Cardiac muscle cell (in vitro differentiated cells and primary cell): ENCODE results near the gene CCSER2. TPM values are rescaled to one million over a fixed set of nuclear protein-coding genes. Genes with fewer than 3 reads are reported as not detected.
A peak's percentile ranks its signal among the peaks of the same experiment; 100 is the strongest.

ENCODE experiments used
- DNase-seq, 2 donors: peaks; one replicate each; pipeline versions ENCODE4 v3.0.0 to v3.0.0-alpha.2; 2010 to 2017; ENCODE audit warnings: low read depth in 1 of 2, low spot score in 1 of 2
- H3K27ac ChIP-seq: fragments of 200-600 bp; sonication (generic); 2 replicates; pipeline ENCODE4 v1.5.1; 2016
- H3K27me3 ChIP-seq: fragments of 200-600 bp; sonication (generic); 2 replicates; pipeline ENCODE4 v1.6.0; 2016; ENCODE audit warnings: control low read depth
- H3K36me3 ChIP-seq: fragments of 200-600 bp; sonication (generic); 2 replicates; pipeline ENCODE4 v1.5.1; 2016; ENCODE audit warnings: control low read depth
- H3K4me1 ChIP-seq: fragments of 200-600 bp; sonication (generic); 2 replicates; pipeline ENCODE4 v1.8.1; 2017; ENCODE audit warnings: low read depth, mild to moderate bottlenecking, mixed run types
- H3K4me3 ChIP-seq: fragments of 200-600 bp; sonication (generic); 2 replicates; pipeline ENCODE4 v1.5.1; 2016; ENCODE audit warnings: mild to moderate bottlenecking
- H3K9me3 ChIP-seq: fragments of 200-600 bp; sonication (generic); 2 replicates; pipeline ENCODE4 v1.5.1; 2017; ENCODE audit warnings: low read depth, mild to moderate bottlenecking, control low read depth
- CTCF ChIP-seq: IDR thresholded peaks from 2 replicates; pipeline ENCODE4 v1.5.1; 2012; ENCODE audit warnings: low read depth, mild to moderate bottlenecking, low read length
- polyA plus RNA-seq: library from polyadenylated mRNA; unstranded; fragments of >200 nt; fragmentation: Nextera tagmentation; extraction: Ambion mirVana; gene quantifications from 2 replicates; pipeline ENCODE4 v1.2.1, GENCODE V29; 2016
- total RNA-seq: library from RNA; depleted of rRNA; stranded (reverse); fragments of >200 nt; gene quantifications from 2 replicates; pipeline ENCODE4 v1.2.3, GENCODE V29; 2016

Gene CCSER2
- total and polyA plus RNA-seq, 2 experiments from 2014 or later: 22.5 to 32.9 TPM

- H3K27me3 ChIP-seq: no peaks in the 10 kb centered on the region
- H3K4me3 ChIP-seq: no peak overlapping the region
- no peak for DNase-seq
- no peak overlapping the region for H3K27ac ChIP-seq
- H3K4me1 ChIP-seq: no peaks in the 10 kb centered on the region
- no peak for TF ChIP-seq CTCF
- H3K9me3 ChIP-seq: no peaks in the 10 kb centered on the region
- no peaks in the 10 kb centered on the region for H3K36me3 ChIP-seq
These were observed 221.2 kb downstream of the CCSER2 start for GRCh38 chr10:84549368-84550165.

GRCh38 chr10:84550756-84551436 lies 222.5 kb downstream of the CCSER2 start:
- DNase-seq: no peak
- H3K4me3 ChIP-seq: no peak overlapping the region
- H3K4me1 ChIP-seq: no peaks in the 10 kb centered on the region
- H3K9me3 ChIP-seq: no peaks in the 10 kb centered on the region
- no peak overlapping the region for H3K27ac ChIP-seq
- no peaks in the 10 kb centered on the region for H3K27me3 ChIP-seq
- no peaks in the 10 kb centered on the region for H3K36me3 ChIP-seq
- no peak for TF ChIP-seq CTCF

- no peaks in the 10 kb centered on the region for H3K4me1 ChIP-seq
- H3K27ac ChIP-seq: no peak overlapping the region
- no peak for TF ChIP-seq CTCF
- no peaks in the 10 kb centered on the region for H3K9me3 ChIP-seq
- H3K27me3 ChIP-seq: no peaks in the 10 kb centered on the region
- no peaks in the 10 kb centered on the region for H3K36me3 ChIP-seq
- H3K4me3 ChIP-seq: no peak overlapping the region
- no peak for DNase-seq
These were observed 223.2 kb downstream of the CCSER2 start for GRCh38 chr10:84551437-84552120.

GRCh38 chr10:84552478-84552877 lies 224.1 kb downstream of the CCSER2 start:
- H3K4me1 ChIP-seq: no peaks in the 10 kb centered on the region
- no peak for TF ChIP-seq CTCF
- no peak overlapping the region for H3K4me3 ChIP-seq
- H3K9me3 ChIP-seq: no peaks in the 10 kb centered on the region
- no peaks in the 10 kb centered on the region for H3K36me3 ChIP-seq
- no peaks in the 10 kb centered on the region for H3K27me3 ChIP-seq
- DNase-seq: peak in 1 of 2 donors; percentile 50
- no peak overlapping the region for H3K27ac ChIP-seq

- H3K4me3 ChIP-seq: no peak overlapping the region
- H3K27ac ChIP-seq: no peak overlapping the region
- no peaks in the 10 kb centered on the region for H3K9me3 ChIP-seq
- DNase-seq: no peak
- no peaks in the 10 kb centered on the region for H3K27me3 ChIP-seq
- no peaks in the 10 kb centered on the region for H3K4me1 ChIP-seq
- no peaks in the 10 kb centered on the region for H3K36me3 ChIP-seq
- no peak for TF ChIP-seq CTCF
These were observed 234.2 kb downstream of the CCSER2 start for GRCh38 chr10:84562592-84562991.
